HL-60/S4 treated with retinoic acid at 250 ng/mL for 4 days and 3 days (cell line): ENCODE measurements around the gene LRRTM1.

Source experiments
- in situ Hi-C: fragments of 300-500 bp; cut with MboI; formaldehyde crosslinking; loops from 2 replicates; pipeline ENCODE4 v1.7.0; 2022; ENCODE audit warnings: low sequenced_read_pairs

The LRRTM1 gene

DNA sequence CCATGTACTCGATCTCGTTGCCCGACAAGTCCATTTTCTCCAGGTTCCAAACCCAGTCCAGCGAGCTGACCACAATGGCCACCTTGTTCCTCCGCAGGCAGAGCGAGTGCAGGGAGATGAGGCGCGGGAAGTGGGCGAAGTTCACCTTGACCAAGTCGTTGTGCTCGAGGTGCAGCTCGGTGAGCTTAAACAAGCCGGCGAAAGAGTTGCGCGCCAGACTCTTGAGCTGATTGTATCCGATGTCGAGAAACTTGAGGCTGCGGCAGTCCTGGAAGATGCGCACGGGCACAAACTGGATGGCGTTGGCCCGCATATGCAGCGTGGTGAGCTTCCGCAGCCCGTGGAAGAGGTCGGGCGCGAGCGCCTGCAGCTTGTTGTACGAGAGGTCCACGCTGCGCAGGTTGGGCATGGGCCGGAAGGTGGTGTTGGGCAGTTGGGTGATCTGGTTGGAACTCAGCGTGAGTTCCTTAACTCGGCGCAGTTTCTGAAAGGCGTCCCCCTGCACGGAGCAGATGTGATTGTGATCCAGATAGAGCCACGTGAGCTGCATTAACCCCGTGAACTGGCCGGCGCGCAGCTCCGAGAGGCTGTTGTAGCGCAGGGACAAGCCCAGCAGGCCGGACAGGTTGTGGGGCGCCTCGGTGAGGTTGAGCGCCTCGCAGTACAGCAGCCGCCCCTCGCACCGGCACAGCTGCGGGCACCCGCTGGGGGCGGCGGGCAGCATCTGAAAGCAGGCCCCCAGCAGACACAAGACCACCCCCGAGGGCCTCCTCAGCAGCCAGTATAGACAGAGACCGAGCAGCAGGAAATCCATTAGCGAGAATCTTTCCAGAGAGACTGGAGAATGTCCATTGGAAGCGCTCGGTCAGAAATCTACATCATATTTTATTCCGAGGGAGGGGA lies 1.3 kb downstream of the LRRTM1 start:
- in situ Hi-C loops = no loop called here

DNA sequence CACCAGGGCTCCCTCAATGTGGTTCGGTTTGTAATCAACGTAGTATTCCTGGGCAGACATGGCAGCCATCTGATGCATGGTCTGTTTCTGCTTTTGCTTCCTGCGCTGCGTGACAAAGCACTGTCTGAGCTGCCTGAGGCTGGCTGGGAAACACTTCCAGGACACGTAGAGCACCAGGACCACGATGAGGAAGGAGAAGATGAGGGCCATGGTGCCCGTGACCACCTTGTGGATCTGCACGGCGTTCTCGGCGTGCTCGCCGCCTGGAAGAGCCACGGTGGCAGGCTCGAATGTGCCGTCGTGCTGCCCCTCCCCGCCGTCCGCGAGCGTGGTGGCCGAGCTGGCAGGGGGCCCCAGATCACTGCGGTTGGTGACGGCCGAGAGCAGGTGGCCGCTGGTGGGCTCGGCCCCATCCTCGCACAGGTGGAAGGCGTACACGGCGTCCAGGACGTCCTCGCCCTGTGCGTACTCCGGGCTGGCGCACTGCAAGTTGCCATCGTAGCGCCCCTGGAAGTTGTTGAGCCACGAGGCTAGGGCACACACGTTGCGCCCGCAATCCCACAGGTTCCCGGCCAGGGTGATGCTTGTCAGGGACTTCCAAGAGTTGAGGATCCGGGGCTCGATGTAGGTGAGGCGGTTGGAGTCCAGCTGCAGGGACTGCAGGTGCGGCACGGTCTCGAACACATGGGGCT lies 2.1 kb downstream of the LRRTM1 start:
- in situ Hi-C loops = no loop called here

DNA sequence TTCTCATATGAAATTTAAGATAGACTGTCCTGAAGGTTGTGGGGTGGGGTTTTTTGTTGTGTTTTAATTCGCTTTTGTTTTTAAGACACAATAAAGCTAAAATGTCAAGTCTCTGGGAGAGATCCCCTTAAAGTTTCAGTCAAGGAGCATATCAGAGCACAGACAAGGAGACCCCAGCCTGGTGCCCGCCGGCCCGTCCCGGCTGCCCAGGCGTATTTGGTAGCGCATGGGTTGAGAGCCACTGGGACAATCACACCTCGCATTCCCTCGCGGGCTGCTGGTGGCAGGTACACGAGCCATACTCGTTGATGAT lies 2.6 kb downstream of the LRRTM1 start:
- in situ Hi-C loops = no loop called here

DNA sequence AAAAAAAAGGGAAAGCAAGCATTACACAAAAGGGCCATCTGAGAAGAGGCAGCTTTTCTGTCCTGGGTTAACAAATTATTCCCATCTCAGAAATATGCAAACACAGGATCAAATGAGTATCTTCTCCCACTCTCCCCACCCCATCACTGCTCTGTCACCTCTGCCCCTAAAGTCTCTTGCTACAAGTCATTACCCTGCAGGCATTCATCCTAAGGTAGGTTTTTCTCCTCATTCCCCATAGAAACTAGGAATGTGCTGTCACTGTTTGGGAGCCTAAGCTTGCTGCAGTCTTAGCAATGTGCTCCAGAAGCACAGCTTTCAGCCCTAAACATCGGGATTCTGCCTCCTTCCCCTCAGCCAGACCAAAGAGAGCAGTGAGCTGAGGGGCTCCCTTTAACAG lies 3.6 kb downstream of the LRRTM1 start:
- in situ Hi-C loops = no loop called here

DNA sequence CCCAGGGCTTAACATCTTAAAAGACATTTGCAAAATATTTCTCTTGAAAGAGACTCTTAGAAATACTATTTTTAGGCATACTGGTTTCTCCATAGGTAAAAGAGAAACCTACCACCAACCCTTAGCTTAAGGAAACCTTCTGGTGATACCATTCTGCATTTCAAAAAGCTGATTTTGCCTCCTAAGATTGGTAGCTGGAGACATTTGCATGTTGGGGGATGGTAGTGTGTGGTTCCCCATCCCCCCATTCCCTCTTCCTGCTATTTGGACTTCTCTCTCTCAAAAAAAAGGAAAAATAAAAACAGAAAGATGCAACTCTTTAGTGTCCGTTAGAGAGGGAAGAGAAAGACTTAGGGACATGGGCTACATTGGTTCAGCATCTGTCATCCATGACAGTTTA lies 4.2 kb downstream of the LRRTM1 start:
- in situ Hi-C loops = no loop called here

DNA sequence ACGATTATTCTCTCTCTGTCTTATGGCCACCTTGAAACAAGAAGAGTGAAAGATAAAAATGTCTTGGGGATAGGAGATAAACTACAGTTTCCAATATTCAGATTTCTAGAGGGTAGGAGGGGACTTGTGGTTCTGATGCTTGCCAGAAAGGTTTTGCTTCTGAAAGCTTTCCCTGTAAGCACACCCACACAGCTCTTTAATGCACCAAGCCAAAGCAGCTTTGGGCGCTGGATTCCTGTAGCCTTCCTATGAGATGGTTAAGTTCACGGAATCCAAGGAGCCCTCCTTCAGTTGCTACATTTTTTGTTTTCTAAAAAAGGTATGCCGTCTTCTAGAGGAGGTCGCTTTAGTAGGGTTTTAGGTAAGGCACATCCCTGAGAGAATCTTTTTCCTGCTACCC lies 4.9 kb downstream of the LRRTM1 start:
- in situ Hi-C loops = no loop called here

DNA sequence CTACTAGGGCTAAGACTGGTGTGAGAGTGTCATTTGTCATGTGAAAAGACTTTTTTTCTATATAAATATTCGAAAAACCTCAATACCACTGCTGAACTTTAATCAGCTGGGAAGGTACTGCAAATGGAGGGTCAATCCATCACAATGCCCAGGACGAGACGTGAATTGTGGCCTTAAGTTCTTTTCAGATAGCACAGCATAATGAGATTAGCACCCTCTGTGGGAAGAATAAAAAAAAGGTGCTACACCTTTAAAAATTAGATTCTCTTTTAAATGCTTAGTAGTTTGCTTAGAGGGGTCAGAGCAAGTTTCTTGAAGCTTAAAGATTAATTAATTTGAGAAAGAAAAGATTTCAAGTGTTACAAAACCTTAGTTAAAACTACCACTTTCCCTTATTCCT lies 5.6 kb downstream of the LRRTM1 start:
- in situ Hi-C loops = no loop called here

DNA sequence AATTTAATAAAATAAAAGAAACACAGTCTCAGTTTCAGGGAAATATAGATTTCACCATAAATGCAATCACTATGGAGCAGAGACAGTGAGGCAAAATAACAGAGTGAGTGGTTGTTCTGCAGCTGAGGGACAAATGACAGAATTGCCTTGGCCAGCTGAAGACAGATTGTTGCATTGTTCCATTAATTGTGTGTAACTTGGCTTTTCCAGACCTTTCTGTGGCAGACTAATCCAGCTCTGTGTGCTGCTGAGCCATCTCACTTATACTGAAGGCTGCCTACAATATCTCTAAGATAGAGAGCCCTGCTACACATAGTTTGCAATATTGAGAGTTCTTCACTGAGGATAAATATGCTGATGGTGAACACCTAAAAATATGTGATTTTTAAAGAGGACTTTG lies 11.5 kb downstream of the LRRTM1 start:
- in situ Hi-C loops = no loop called here

DNA sequence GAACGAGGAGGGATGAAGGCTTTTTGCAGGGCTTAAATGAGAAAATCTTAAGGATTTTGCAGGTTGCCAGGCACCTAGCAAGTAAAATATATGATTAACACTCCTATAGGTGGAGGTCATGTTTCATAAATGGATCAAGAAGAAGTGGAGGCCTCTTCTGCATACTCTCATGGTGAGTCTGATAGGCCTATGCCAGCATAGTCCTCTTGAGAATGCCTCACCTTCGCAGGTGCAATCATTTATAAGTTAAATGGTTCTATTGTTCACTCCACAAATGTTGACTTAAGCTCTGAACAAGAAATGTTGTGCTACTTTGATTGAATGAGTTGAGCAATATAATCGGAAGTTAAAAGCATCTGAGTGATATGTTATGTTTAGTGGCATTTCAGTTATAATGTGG lies 12.1 kb downstream of the LRRTM1 start:
- in situ Hi-C loops = no loop called here

DNA sequence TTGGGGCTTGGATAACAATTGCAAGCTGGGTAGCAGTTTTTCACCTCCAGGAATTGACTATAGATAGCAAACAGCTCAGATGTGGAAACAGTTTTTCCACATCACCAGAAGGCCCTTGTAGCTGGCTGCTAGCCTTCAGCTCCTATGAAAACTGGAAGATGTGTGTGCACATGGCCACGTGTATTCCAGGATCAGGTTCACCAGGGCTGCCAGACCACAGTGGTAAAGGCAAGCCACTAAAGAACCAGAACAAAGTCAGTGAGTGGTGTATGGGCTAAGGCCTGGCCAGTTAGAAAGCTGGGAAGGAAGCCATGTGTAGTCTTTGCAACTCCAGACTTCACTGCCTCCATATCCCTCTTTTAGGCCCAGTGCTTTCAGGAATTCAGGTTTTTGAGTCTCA lies 12.9 kb downstream of the LRRTM1 start:
- in situ Hi-C loops = no loop called here

DNA sequence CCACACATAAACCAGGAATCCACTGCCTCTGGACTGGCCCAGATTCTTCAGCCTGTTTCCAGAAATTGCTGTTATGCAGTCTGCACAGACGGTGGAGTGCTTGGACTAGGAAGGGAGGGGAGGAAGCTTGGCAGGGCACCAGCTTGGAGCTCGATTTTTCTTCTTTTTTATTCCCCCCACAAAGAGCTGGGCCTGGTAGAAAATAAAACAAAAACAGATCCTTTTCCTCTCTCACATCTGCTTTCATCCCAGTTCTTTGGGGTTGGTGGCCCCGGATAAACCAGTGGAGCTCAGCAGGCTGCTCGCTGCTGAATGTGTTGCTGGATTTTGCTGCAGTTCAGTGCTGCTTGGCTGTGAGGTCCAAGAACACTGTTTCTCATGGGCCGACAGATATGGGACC lies 16.0 kb downstream of the LRRTM1 start:
- in situ Hi-C loops = no loop called here

DNA sequence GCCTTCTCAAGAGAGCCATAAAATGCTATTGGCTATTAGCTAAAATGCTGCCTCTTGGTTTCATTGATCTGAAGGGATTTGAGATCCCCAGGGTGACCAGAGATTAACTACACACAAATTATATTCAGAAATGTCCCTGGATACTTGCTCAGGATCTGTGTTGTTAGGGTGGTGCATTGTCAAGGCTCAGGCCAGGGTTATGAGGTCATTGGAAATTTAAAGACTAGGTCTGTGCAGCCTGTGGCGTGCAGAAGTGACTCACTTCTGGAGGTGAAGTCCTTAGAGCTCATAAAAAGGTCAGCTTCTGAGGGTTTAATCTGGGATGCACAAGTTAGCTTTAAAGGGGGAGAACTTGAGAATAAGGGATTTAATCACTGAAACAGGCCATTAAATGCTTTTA lies 23.5 kb downstream of the LRRTM1 start:
- in situ Hi-C loops = no loop called here

DNA sequence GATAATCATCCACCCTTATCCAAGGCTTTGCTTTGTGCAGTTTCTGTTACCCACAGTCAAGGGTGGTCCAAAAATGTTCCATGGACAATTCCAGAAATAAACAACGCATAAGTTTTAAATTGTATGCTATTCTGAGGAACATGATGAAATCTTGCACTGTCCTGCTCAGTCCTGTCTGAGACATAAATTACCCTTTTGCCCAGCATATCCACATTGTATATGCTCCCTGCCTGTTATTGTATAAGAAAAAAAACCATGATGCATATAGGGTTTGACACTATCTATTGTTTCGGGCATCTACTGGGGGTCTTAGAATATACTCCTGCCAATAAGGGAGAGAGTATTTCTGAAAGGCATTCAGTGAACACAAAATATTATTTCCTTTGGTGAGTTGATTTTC lies 24.0 kb downstream of the LRRTM1 start:
- in situ Hi-C loops = no loop called here

DNA sequence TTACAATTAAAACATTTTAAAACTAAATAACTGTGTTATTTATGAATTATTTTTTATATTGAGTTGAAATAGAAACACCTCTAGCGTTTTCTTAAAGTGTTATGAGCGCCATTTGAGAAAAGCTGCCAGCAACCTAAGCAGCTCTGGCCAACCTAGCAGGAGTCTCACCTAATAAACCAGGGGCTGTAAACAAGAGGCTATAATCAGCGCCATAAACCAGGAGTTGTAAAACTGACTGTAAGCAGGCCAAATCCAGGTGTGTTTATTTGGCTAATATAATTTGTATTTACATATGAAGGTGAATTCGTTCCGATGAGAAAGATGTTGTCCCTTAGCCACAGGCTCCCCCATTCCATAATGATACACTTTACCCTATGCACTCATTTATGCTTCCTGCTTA lies 34.7 kb downstream of the LRRTM1 start:
- in situ Hi-C loops = no loop called here

DNA sequence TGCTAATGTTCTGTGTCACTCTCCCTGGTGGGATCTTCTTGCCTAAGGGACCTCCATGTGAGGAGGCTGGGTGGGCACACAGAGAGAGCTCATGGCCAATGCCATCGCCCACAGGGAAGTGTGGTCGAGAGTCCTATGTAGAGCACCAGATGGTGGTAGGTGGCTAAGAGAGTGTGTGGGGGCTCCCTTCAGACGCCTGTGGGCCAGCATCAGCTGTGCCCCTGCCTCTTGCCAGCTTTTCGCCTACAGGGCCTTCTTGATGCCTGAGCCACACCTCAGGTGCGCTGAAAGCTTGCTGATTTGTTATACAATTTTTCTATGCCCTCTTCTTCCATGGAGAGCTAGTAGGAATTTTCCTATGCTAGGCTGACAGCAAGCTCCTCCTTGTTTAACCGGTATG lies 38.3 kb downstream of the LRRTM1 start:
- in situ Hi-C loops = no loop called here

DNA sequence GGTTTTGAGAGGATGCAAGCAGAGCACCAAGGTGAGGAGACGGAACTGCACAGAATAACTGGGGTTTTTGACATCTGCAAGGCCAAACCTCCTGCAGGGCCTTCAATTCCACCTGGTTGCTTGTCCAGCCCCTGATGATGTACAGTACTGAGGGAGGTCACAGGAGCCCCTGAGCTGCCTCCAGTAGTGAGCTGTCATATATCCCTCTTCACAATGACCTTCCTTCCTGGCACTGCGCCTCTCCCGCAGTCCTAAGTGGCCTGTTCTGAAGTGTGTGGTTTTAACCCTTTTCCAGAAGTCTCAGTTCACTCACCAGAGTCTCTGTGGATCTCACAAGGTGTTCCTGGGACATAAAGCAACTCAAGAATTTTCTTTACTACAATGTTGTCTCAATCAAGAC lies 45.3 kb downstream of the LRRTM1 start:
- in situ Hi-C loops = no loop called here

DNA sequence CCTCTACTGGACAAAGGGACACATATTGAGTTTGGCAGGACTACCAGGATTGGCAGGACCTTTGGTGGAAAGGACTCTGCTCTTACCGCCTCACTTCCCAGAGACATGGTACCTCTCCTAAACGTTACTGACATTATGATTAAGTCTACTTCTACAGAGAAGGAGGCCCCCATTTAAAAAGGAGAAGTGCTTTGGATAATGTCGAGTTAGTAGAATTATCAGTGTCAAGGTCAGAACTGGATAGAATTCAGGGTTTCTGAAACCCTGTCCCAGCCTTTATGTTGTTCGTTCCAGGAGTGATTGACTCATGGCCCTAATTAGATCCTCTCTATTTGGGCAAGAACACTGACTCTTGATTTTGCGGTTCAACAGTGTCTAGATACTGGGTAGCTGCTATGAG lies 45.8 kb downstream of the LRRTM1 start:
- in situ Hi-C loops = no loop called here

DNA sequence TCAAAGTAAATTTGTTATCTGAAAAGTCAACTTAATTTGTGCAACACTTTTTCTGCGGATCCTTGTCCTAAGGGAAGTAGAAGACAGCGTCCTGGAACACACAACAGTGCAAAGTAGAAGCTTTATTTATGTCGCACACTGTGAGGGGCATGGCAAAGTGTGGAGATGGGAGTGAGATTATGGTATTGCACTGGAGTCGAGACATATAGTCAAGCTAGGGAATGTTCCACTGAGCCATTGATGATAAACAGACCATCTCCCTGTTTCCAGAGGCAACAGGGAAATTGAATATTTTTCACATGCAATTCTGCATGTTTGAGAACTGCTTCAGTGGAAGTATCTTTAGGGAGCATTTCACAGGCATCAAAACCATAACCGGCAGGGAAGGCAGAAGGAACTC lies 46.2 kb downstream of the LRRTM1 start:
- in situ Hi-C loops = no loop called here

DNA sequence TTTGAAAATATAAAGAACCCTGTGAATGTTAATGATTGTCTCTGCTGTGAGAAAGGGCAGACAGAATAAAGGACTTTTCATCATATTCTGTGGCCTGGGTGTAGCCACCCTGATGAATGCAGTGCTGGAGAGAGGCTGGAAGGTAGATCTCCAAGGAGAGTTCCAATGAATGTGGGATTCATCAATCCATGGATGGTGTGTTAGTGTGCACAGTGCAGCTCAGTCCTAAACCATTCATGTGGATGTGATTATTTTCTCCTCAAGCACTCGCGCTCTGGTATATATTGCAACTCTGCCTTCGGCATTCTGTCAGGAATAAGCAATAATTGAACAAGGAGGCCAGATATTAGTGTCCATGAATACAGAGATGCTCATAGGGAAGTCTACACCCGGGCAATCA lies 47.1 kb downstream of the LRRTM1 start:
- in situ Hi-C loops = no loop called here

DNA sequence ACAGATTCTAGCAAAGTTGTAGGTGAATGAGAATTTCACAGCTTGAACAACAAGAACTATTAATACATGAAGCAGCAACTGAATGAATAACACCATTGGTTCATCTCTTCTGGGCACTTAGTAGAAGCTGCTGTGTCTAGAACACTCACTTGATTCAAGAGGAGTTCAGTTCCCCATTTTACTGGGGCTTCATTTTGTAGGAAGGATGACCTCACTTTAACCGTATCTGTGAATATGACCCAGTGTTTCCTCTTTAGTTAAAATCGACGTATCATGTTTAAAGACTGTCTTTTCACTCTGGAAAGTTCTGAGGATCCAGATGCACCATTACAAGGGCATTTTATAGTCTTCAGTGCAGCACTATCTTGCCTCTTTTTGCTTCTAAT lies 47.8 kb downstream of the LRRTM1 start:
- in situ Hi-C loops = no loop called here

DNA sequence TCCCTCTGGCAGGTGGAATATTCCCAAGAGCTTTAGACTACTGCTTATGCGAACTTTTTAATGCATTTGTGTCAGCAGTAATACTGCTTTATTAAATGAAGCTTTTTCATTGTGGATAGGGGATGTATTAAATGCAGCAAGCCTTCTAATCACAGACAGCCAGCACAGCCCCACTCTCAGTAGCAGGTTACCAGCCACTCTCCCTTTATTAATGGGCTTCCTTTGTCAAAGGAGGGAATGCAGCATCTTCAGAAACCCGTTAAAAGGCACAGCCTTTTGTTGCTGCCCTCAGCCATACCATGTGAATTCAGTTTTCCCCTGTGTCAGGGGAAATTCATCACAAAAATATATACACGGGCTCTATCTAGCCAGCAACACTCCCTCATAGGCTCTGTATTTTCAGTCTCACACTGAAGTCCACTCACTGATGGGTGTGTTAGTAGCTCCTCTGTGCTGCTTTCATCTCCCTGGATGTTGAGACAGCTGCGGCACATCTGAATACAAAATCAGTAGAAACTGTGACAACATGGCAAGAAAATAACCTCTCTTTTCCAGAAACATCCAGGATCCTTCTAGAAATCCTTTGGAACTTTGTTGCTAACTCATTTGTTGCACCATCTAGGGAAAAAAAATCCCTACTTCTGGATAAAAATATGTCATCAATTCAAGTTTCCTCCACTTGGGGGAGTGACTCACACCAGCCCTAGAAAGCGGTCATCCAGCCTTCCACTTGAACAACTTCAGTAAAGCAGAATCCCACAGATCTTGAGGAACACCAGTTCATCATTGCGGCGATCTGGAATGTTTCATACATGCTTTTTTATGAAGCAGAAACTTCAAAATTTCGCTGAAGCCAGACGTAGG lies 48.4 kb downstream of the LRRTM1 start:
- in situ Hi-C loops = no loop called here
